Endodermal cell (in vitro differentiated cells): ENCODE data around the gene CRTAC1. TPM values are rescaled to one million over a fixed set of nuclear protein-coding genes. Genes with fewer than 3 reads are reported as not detected.

Source experiments
- DNase-seq: peaks from one replicate; pipeline ENCODE4 v3.0.0-alpha.2; 2017
- H3K27ac ChIP-seq: 2 replicates; pipeline ENCODE4 v1.5.1; 2013; ENCODE audit warnings: mild to moderate bottlenecking, low read depth, low read length, moderate library complexity
- H3K27me3 ChIP-seq: 2 replicates; pipeline ENCODE4 v1.6.1; 2013; ENCODE audit warnings: mild to moderate bottlenecking, low read length, moderate library complexity; ENCODE audit not compliant: insufficient read depth, control insufficient read depth, poor library complexity, severe bottlenecking
- H3K36me3 ChIP-seq: 2 replicates; pipeline ENCODE4 v1.7.0; 2013; ENCODE audit warnings: mild to moderate bottlenecking, low read length, moderate library complexity; ENCODE audit not compliant: control insufficient read depth, insufficient read depth
- H3K4me1 ChIP-seq: one replicate; pipeline ENCODE4 v1.7.0; 2013; ENCODE audit warnings: low read length; ENCODE audit not compliant: control insufficient read depth, insufficient read depth
- H3K4me3 ChIP-seq: 2 replicates; pipeline ENCODE4 v1.5.1; 2013; ENCODE audit warnings: mild to moderate bottlenecking, low read length, moderate library complexity
- H3K9ac ChIP-seq: 2 replicates; pipeline ENCODE4 v1.6.1; 2013; ENCODE audit warnings: mild to moderate bottlenecking, low read length, moderate library complexity; ENCODE audit not compliant: poor library complexity, severe bottlenecking; ENCODE audit errors: extremely low read depth
- H3K9me3 ChIP-seq: 2 replicates; pipeline ENCODE4 v1.6.1; 2013; ENCODE audit warnings: mild to moderate bottlenecking, low read length, moderate library complexity; ENCODE audit not compliant: control insufficient read depth
- H3K27ac Mint-ChIP-seq: 2 replicates; pipeline ENCODE4 v1.8.0; 2020; ENCODE audit warnings: mixed read lengths
- H3K27me3 Mint-ChIP-seq: 2 replicates; pipeline ENCODE4 v1.8.0; 2021; ENCODE audit warnings: mild to moderate bottlenecking, mixed read lengths; ENCODE audit not compliant: insufficient read depth
- H3K36me3 Mint-ChIP-seq: 2 replicates; pipeline ENCODE4 v1.8.0; 2020; ENCODE audit warnings: low read depth, mixed read lengths
- H3K4me1 Mint-ChIP-seq: 2 replicates; pipeline ENCODE4 v1.8.0; 2020; ENCODE audit warnings: mixed read lengths
- H3K4me3 Mint-ChIP-seq: 2 replicates; pipeline ENCODE4 v1.8.0; 2020; ENCODE audit warnings: mild to moderate bottlenecking, moderate library complexity, mixed read lengths
- H3K9me3 Mint-ChIP-seq: 2 replicates; pipeline ENCODE4 v1.8.0; 2020; ENCODE audit warnings: mild to moderate bottlenecking, mixed read lengths
- CTCF ChIP-seq: fragments of 200-600 bp; sonication (generic); conservative IDR thresholded peaks from 2 replicates; pipeline ENCODE4 v1.5.0; 2021; ENCODE audit warnings: antibody characterized with exemption, mild to moderate bottlenecking
- WGBS, 2 experiments: methylation state at CpG; one replicate each; pipeline versions ENCODE4 v1.1.5 to v1.1.7; 2013; ENCODE audit warnings: missing lambda C conversion rate in 2 of 2, mixed read lengths in 1 of 2; ENCODE audit not compliant: insufficient coverage in 1 of 2, insufficient read length in 1 of 2; 5-methylcytosine and 5-hydroxymethylcytosine counted together
- total RNA-seq, 2 donors: library from RNA; stranded (reverse); fragmentation: NEBNext Ultra II Directional in 1 of 2; extraction: Animal tissue kit (Norgen Biotek cat#: 25700) in 1 of 2; gene quantifications; 2 replicates in 1 of 2; 3 replicates in 1 of 2; pipeline ENCODE4 v1.2.1, GENCODE V29; 2021

The CRTAC1 gene
- total RNA-seq, 2 donors from 2014 or later: 0.13 to 0.24 TPM

- H3K27ac Mint-ChIP-seq: no peak overlapping the region
- no peak for TF ChIP-seq CTCF
- Histone ChIP-seq H3K36me3 (no peaks in the 10 kb centered on the region), H3K27me3 (peaks cover 75% of the 10 kb centered on the region), H3K4me3 (no peak overlapping the region), H3K4me1 (no peaks in the 10 kb centered on the region), H3K9me3 (no peaks in the 10 kb centered on the region), H3K9ac (no peak overlapping the region), H3K27ac (no peak overlapping the region)
- DNase-seq: no peak
- WGBS, 2 experiments: 66 to 87% methylated on average over 4 of the region's 4 CpGs
- H3K36me3 Mint-ChIP-seq: no peaks in the 10 kb centered on the region
- H3K9me3 Mint-ChIP-seq: no peaks in the 10 kb centered on the region
- peaks cover 68% of the 10 kb centered on the region for H3K27me3 Mint-ChIP-seq
- H3K4me1 Mint-ChIP-seq: peaks cover 2% of the 10 kb centered on the region
- H3K4me3 Mint-ChIP-seq: no peak overlapping the region
Measured at GRCh38 chr10:97969538-97970079, 60.8 kb downstream of the CRTAC1 start.

GRCh38 chr10:97964748-97965147 lies 65.7 kb downstream of the CRTAC1 start:
- H3K27ac Mint-ChIP-seq: no peak overlapping the region
- TF ChIP-seq CTCF: no peak
- peaks cover 51% of the 10 kb centered on the region for H3K27me3 Mint-ChIP-seq
- WGBS, 2 experiments: 88 to 91% methylated on average over 3 to 5 of the region's 5 CpGs
- Histone ChIP-seq H3K9me3 (no peaks in the 10 kb centered on the region), H3K27ac (no peak overlapping the region), H3K9ac (no peak overlapping the region), H3K4me1 (no peaks in the 10 kb centered on the region), H3K27me3 (peaks cover 59% of the 10 kb centered on the region), H3K4me3 (no peak overlapping the region), H3K36me3 (no peaks in the 10 kb centered on the region)
- no peak for DNase-seq
- H3K36me3 Mint-ChIP-seq: no peaks in the 10 kb centered on the region
- H3K4me3 Mint-ChIP-seq: no peak overlapping the region
- no peaks in the 10 kb centered on the region for H3K9me3 Mint-ChIP-seq
- no peaks in the 10 kb centered on the region for H3K4me1 Mint-ChIP-seq

GRCh38 chr10:97961945-97962344 lies 68.5 kb downstream of the CRTAC1 start:
- Histone ChIP-seq H3K4me3 (no peak overlapping the region), H3K9me3 (no peaks in the 10 kb centered on the region), H3K27ac (no peak overlapping the region), H3K27me3 (peaks cover 52% of the 10 kb centered on the region), H3K4me1 (no peaks in the 10 kb centered on the region), H3K9ac (no peak overlapping the region), H3K36me3 (no peaks in the 10 kb centered on the region)
- TF ChIP-seq CTCF: no peak
- no peak for DNase-seq
- no peak overlapping the region for H3K4me3 Mint-ChIP-seq
- no peaks in the 10 kb centered on the region for H3K36me3 Mint-ChIP-seq
- H3K27ac Mint-ChIP-seq: no peak overlapping the region
- 86 to 90% methylated on average over 7 of the region's 7 CpGs for WGBS, 2 experiments
- no peaks in the 10 kb centered on the region for H3K9me3 Mint-ChIP-seq
- no peaks in the 10 kb centered on the region for H3K4me1 Mint-ChIP-seq
- H3K27me3 Mint-ChIP-seq: peaks cover 54% of the 10 kb centered on the region
